Spleen (tissue), 11 donors: ENCODE data around the gene ZNF280D. TPM values are rescaled to one million over a fixed set of nuclear protein-coding genes. Genes with fewer than 3 reads are reported as not detected.

Source experiments
- DNase-seq: peaks from one replicate; pipeline ENCODE4 v3.0.0-alpha.2; 2020
- H3K27ac ChIP-seq, 8 donors: fragments of 200-600 bp; sonication (generic) in 7 of 8; 1 replicate in 4 of 8; 2 replicates in 4 of 8; pipeline versions ENCODE4 v1.5.0 to v1.8.0; 2016 to 2021; ENCODE audit warnings: inconsistent platforms in 4 of 8, mild to moderate bottlenecking in 4 of 8, moderate library complexity in 1 of 8
- H3K27me3 ChIP-seq, 7 donors: fragments of 200-600 bp; sonication (generic) in 6 of 7; replicated peaks in 1 of 7; 1 replicate in 4 of 7; 2 replicates in 3 of 7; pipeline versions ENCODE4 v1.5.0 to v1.8.0; 2016 to 2021; ENCODE audit warnings: inconsistent platforms in 3 of 7, mild to moderate bottlenecking in 1 of 7
- H3K36me3 ChIP-seq, 6 donors: fragments of 200-600 bp; sonication (generic) in 5 of 6; 1 replicate in 4 of 6; 2 replicates in 2 of 6; pipeline versions ENCODE4 v1.5.0 to v1.8.0; 2016 to 2021; ENCODE audit warnings: inconsistent platforms in 2 of 6
- H3K4me1 ChIP-seq, 6 donors: fragments of 200-600 bp; sonication (generic) in 5 of 6; 1 replicate in 3 of 6; 2 replicates in 3 of 6; pipeline versions ENCODE4 v1.5.0 to v1.8.0; 2016 to 2021; ENCODE audit warnings: inconsistent platforms in 3 of 6
- H3K4me3 ChIP-seq, 8 donors: fragments of 200-600 bp; sonication (generic) in 7 of 8; 1 replicate in 4 of 8; 2 replicates in 4 of 8; pipeline versions ENCODE4 v1.5.0 to v1.8.0; 2016 to 2021; ENCODE audit warnings: inconsistent platforms in 4 of 8, mild to moderate bottlenecking in 4 of 8, moderate library complexity in 2 of 8
- H3K9me3 ChIP-seq, 8 donors: fragments of 200-600 bp; sonication (generic) in 7 of 8; 1 replicate in 4 of 8; 2 replicates in 4 of 8; pipeline versions ENCODE4 v1.5.0 to v1.8.0; 2016 to 2021; ENCODE audit warnings: inconsistent platforms in 4 of 8
- POLR2A ChIP-seq, 3 donors: fragments of 450-650 bp; IDR thresholded peaks; one replicate each; pipeline ENCODE4 v1.5.1; 2017; ENCODE audit warnings: antibody characterized with exemption in 3 of 3, mild to moderate bottlenecking in 1 of 3
- POLR2AphosphoS5 ChIP-seq, 3 donors: sonication (generic); formaldehyde crosslinking; IDR thresholded peaks; one replicate each; pipeline ENCODE4 v1.5.1; 2017; ENCODE audit warnings: antibody characterized with exemption in 3 of 3
- WGBS, 5 donors: extraction: QIAGEN DNeasy Blood & Tissue Kit in 3 of 5; methylation state at CpG; one replicate each; pipeline versions ENCODE4 v1.1.5 to v1.1.7; 2013 to 2018; 5-methylcytosine and 5-hydroxymethylcytosine counted together
- intact Hi-C: fragments of 100-400 bp; cut with DNase I; formaldehyde crosslinking; loops from one replicate; pipeline ENCODE4 v1.15.0; 2023; ENCODE audit warnings: low total_unique reads
- polyA plus RNA-seq, 3 donors: library from polyadenylated mRNA; stranded (reverse); fragments of 200-250 nt; gene quantifications; one replicate each; pipeline ENCODE4 v1.2.1, GENCODE V29; 2013
- total RNA-seq, 7 donors: library from RNA; depleted of rRNA in 3 of 7; stranded (reverse); fragments of >200 nt in 3 of 7; fragmentation: NEBNext Ultra II Directional in 4 of 7; extraction: Animal tissue kit (Norgen Biotek cat#: 25700) in 4 of 7; gene quantifications; one replicate each; pipeline versions ENCODE4 v1.1.0 to v1.2.1, GENCODE V29; 2016 to 2021
- TF ChIP-seq, protein P1 (sequence below), 11 experiments: fragments of 200-600 bp in 7 of 11; fragments of 450-650 bp in 4 of 11; sonication (generic) in 4 of 11; IDR thresholded peaks in 8 of 11; conservative IDR thresholded peaks in 3 of 11; 1 replicate in 7 of 11; 2 replicates in 4 of 11; pipeline versions ENCODE4 v1.4.0 to v1.8.0; 2016 to 2021; ENCODE audit warnings: antibody characterized with exemption in 11 of 11, inconsistent platforms in 4 of 11, mild to moderate bottlenecking in 1 of 11
- donor health status: healthy with polysubstance abuse.
- donor health status: DM: no; HTN: no; CAD: no; lungs with moderate emphysema.
- donor health status: DM: no; HTN: no; CAD: no.
- donor health status: Bipolar disorder and iron deficiency.
- donor health status: healthy.
- donor health status: DM: no; HTN: no; CAD: no.
- donor health status: DM: yes; HTN: yes; CAD: no.

The ZNF280D gene
- total and polyA plus RNA-seq, 10 donors = 15.5 to 71.3 (median 44.4) TPM

DNA sequence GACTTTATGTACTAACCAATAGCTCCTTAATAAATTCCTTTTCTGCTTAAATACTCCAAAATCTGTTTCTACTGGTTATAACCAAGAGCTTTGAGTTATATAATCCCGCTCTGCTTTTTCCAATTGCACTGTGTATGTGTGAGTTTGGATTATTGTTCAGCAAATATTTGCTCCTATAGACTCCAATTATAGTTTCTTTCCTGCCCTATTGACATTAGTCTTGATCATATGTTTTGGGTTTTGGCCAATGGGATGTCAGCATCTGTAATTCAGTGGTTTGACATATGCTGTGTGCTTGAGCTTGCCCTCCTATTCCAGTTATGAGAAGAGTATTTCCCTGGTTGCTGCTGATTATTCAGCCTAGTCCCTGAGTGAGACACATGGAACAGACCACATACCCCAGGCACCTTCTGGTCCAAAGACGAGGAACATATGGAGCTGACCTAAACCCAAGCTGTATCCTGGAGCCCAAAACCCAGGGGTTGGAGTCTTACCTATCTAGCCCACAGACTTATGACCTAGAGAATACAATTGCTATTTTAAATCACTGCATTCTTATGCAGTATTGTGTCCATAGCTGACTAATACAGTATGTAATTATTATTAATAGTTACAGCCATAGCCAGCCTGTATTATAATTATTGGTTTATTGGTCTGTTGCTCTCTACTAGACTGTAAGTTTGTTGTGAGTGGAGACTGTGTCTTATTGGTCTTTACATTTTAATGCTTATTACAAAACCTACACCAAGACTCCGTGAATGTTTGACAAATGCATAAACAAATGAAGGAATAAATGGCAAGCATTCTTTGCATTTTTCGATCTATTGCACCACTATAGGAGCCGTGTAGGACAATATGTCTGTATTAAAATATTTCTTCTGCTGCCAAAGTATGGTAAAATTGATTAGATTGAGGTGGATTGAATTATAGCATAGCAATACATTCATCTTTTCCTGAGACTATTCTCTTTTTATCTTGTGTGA lies 11.7 kb upstream of the ZNF280D start:
- H3K27me3 ChIP-seq = no peaks in the 10 kb centered on the region
- WGBS, 5 donors = 87 to 95% (median 92%) methylated on average over 5 of the region's 5 CpGs
- H3K27ac ChIP-seq = no peak overlapping the region
- H3K9me3 ChIP-seq = no peaks in the 10 kb centered on the region
- H3K36me3 ChIP-seq = no peaks in the 10 kb centered on the region
- intact Hi-C loops = no loop called here
- TF ChIP-seq, protein P1, sequence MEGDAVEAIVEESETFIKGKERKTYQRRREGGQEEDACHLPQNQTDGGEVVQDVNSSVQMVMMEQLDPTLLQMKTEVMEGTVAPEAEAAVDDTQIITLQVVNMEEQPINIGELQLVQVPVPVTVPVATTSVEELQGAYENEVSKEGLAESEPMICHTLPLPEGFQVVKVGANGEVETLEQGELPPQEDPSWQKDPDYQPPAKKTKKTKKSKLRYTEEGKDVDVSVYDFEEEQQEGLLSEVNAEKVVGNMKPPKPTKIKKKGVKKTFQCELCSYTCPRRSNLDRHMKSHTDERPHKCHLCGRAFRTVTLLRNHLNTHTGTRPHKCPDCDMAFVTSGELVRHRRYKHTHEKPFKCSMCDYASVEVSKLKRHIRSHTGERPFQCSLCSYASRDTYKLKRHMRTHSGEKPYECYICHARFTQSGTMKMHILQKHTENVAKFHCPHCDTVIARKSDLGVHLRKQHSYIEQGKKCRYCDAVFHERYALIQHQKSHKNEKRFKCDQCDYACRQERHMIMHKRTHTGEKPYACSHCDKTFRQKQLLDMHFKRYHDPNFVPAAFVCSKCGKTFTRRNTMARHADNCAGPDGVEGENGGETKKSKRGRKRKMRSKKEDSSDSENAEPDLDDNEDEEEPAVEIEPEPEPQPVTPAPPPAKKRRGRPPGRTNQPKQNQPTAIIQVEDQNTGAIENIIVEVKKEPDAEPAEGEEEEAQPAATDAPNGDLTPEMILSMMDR (IDR thresholded peaks at IDR 0.05 in 8 of 11, conservative IDR thresholded peaks at IDR 0.05 in 3 of 11) = no peak
- TF ChIP-seq POLR2A (IDR thresholded peaks at IDR 0.05) (no peak), POLR2AphosphoS5 (IDR thresholded peaks at IDR 0.05) (no peak)
- H3K4me1 ChIP-seq = no peaks in the 10 kb centered on the region
- H3K4me3 ChIP-seq = no peak overlapping the region
- DNase-seq = no peak

DNA sequence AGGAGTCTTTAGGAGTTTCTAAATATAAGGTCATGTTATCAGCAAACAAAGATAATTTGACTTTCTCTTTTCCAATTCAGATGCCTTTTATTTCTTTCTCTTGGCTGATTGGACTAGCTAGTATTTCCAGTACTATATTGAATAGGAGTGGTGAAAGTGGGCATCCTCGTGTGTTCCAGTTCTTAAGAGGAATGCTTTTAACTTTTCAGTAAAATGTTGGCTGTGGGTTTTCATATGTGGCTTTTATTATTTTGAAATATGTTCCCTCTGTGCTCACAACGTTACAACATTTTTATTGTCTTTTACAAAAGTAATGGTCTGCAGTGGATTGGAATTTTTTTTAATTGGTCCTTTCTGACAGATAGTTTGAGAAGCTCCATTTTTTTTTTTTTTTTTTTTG lies 8.2 kb upstream of the ZNF280D start:
- Histone ChIP-seq H3K9me3 (no peaks in the 10 kb centered on the region), H3K4me1 (no peaks in the 10 kb centered on the region), H3K36me3 (no peaks in the 10 kb centered on the region), H3K27me3 (no peaks in the 10 kb centered on the region), H3K4me3 (no peak overlapping the region), H3K27ac (no peak overlapping the region)
- DNase-seq = no peak
- 50 to 83% (median 75%) methylated on average over 2 of the region's 2 CpGs for WGBS, 5 donors
- no peak for TF ChIP-seq POLR2AphosphoS5 (IDR thresholded peaks at IDR 0.05)
- TF ChIP-seq, protein P1 (IDR thresholded peaks at IDR 0.05 in 8 of 11, conservative IDR thresholded peaks at IDR 0.05 in 3 of 11) = no peak
- intact Hi-C loops = no loop called here

DNA sequence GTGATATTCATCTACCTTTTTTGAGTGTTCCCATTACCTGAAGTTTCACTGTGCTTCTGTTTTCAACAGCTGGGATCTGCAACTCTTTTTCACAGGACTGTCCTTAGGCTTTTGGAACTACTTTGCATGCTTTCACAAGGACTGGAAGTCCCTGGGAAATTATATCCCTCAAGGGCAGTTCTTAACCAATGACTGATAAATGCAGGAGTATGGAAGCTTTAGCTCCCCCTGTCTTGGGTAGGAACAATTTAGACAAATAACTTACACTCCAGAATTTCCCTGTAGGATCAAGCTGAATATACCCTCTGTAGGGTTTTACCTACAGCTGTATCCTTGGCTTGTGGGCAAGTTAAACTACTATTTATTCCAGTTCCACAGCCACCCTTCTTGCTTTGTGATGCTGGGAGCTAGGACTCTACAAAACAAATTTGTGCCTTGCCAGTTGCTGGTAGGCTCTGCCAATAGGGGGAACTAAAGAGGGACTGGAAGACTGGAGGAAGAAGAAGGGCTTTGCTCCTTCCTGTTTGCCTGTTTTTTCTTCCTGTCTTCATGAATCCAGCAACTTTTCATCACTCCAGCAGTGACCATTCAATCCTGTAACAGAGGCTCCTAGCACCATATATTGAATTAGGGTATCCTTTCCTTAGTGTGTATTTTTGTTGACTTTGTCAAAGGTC lies 6.8 kb upstream of the ZNF280D start:
- no peaks in the 10 kb centered on the region for H3K4me1 ChIP-seq
- intact Hi-C loops = no loop called here

More for the DNA sequence above, 6.8 kb upstream of the ZNF280D start:
- Histone ChIP-seq H3K27ac (no peak overlapping the region), H3K9me3 (no peaks in the 10 kb centered on the region), H3K4me3 (no peak overlapping the region), H3K27me3 (no peaks in the 10 kb centered on the region), H3K36me3 (no peaks in the 10 kb centered on the region)
- no peak for TF ChIP-seq POLR2A (IDR thresholded peaks at IDR 0.05)
- TF ChIP-seq, protein P1 (IDR thresholded peaks at IDR 0.05 in 8 of 11, conservative IDR thresholded peaks at IDR 0.05 in 3 of 11) = no peak
- no peak for TF ChIP-seq POLR2AphosphoS5 (IDR thresholded peaks at IDR 0.05)
- DNase-seq = no peak
